ENCODE results near the gene HRG.

Gene HRG

GRCh38 chr3:186638259-186638658 lies 27.6 kb upstream of the HRG start:
- DNase-seq = no peak

- no peak for DNase-seq
These were observed 25.9 kb upstream of the HRG start, which contains the start of gene FETUB for GRCh38 chr3:186639778-186640472. Gene FETUB, plus strand, starts transcription at chr3:186640399. Its CDS starts 62 bp downstream, at chr3:186640461.

DNA sequence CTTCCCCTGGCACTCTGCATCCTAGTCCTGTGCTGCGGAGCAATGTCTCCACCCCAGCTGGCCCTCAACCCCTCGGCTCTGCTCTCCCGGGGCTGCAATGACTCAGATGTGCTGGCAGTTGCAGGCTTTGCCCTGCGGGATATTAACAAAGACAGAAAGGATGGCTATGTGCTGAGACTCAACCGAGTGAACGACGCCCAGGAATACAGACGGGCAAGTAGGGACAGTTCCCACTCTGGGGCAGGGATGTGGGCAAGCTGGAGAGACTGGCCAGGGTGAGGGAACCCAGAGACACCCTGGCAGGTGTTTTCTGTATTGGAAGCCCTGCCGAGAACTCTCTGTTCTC lies 25.4 kb upstream of the HRG start:
- no peak for DNase-seq

DNA sequence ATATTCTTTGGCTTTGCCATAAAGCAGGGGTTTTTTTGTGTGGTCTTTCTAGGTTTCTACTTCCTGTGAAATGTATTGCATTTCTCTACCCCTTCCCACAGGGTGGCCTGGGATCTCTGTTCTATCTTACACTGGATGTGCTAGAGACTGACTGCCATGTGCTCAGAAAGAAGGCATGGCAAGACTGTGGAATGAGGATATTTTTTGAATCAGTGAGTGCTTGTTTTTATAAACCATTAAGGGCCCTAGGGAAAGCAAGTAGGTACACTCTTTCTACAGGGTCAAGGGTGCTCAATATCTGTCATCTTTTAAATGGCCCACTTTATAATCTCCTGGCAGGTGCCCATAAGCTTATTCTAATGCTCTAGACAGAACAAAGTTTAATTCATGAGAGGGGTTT lies 24.9 kb upstream of the HRG start:
- DNase-seq = no peak

GRCh38 chr3:186642014-186642413 lies 23.8 kb upstream of the HRG start:
- no peak for DNase-seq

GRCh38 chr3:186643493-186643892 lies 22.3 kb upstream of the HRG start:
- DNase-seq = no peak

GRCh38 chr3:186644683-186645082 lies 21.1 kb upstream of the HRG start:
- DNase-seq = no peak

DNA sequence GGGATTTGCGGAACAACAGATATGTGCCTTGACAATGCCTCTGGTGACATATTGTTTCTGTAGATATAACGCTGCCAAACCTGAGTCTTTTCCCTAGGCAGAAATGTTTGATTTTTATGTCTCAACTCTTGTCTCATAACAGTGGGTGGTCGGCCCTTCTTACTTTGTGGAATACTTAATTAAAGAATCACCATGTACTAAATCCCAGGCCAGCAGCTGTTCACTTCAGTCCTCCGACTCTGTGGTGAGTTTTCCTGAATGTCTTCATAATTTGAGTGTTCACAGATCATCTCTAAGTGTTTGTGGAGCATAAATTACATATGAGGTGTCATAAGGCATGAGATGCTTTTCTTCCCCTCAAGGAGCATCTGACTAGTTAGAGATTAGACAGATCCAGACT lies 19.7 kb upstream of the HRG start:
- no peak for DNase-seq

DNA sequence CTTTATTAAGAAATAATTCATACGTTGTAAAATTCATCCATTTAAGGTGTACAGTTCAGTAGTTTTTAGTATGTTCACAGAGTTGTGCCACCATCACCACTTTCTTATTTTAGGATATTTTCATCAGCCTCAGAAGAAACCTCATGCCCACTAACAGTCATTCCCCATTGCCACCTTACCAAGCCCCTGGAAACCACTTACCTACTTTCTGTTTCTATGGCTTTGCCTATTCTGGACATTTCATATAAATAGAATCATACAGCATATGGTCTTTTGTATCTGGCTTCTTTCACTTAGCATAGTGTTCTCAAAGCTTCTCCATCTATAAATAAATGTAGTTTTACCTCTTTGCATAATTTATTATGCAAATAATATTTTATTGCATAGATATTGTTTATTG lies 19.0 kb upstream of the HRG start:
- no peak for DNase-seq

- DNase-seq = no peak
These were observed 17.0 kb upstream of the HRG start for GRCh38 chr3:186648851-186649250.

DNA sequence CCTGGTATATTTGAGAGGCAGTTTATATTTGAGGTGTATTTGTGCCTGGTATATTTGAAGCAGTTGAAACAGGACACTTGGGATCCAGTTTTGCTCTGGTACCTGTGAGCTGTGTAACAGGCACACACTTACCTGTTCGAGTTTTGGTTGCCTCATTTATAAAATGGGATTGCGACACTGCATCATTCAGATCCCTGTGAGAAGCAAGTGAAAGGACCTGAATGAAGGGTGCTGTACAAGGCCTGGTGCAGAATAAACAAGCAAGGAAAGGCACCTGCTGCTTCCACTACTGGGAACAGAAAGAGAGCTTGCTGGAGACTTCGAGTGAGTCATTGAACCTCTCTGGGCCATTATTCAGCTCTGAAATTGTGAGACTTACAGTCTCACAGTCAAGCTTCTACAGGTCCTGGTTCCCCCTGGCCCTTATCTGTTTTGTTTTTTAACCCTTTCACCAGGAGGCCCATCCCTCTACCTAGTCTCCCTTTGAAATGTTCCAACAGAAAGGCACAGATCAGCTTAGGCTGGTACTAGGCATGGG lies 14.1 kb upstream of the HRG start:
- DNase-seq = no peak

DNA sequence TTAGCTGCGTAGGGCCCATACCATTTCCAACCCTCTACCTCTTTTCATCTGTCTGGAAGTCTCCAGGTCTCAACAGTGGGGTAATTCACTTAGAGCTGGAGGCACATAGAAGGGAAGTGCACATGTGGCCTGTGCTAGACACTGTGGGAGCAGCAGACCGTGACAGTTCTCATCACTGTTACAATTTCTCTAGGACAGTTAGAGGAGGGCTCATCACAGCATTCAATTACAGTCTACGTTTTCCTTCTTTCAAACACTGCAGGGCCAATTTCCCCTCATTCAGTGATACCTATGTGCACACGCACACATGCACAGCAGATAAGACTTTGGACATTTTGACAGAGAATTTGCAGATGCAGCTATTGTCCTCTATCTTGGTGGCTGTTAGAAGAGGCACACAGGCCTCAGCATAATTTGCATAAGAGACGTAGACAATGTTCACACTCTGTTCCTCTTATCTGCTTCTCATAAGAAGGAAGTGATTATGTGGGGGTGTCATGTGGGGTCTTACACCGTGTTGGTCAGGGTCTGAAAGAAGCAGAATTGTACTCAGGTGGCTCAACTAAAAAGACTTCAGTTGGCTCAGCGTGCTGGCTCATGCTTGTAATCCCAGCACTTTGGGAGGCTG lies 12.6 kb upstream of the HRG start:
- no peak for DNase-seq

- no peak for DNase-seq
These were observed 11.8 kb upstream of the HRG start for GRCh38 chr3:186653984-186654383.

- DNase-seq = no peak
These were observed 2.3 kb upstream of the HRG start for GRCh38 chr3:186663361-186664118.

DNA sequence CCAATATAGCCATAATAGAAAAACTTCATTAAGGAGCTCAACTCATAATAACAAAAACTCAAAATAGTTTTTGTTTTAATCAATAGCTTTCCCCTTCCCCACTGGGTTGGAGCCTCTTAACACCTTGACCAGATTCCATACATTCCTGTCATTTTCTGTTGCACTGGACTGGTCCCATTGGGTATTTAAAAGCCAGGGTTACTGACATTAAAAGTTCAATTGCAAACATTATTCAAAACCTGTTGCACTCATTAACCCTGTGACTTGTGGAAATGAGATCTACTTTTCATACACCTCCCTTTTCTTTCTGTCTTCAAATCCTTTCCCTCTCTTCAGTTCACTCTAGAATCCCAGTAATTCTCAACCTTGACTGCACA lies 1.7 kb upstream of the HRG start:
- DNase-seq = no peak

GRCh38 chr3:186664506-186664905 lies 1.3 kb upstream of the HRG start:
- DNase-seq = no peak

DNA sequence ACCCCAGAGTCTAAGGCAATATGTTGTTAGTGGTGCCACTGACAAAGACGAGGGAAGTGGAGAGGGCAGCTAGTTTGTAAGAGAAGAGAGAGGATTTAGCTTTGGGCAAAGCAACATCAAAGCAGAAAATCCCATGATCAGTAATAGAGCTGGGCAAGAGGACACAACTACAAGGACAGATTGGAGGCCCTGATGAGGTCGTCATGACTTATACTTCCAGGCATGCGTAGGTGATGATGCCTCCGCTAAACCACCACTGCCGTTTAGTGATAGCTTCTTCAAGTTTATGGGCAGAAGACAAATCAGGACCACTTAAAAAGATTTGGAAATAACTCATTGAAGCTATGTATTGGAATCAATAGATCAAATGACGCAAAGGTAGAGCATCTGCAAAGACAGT lies 2.6 kb downstream of the HRG start:
- no peak for DNase-seq

DNA sequence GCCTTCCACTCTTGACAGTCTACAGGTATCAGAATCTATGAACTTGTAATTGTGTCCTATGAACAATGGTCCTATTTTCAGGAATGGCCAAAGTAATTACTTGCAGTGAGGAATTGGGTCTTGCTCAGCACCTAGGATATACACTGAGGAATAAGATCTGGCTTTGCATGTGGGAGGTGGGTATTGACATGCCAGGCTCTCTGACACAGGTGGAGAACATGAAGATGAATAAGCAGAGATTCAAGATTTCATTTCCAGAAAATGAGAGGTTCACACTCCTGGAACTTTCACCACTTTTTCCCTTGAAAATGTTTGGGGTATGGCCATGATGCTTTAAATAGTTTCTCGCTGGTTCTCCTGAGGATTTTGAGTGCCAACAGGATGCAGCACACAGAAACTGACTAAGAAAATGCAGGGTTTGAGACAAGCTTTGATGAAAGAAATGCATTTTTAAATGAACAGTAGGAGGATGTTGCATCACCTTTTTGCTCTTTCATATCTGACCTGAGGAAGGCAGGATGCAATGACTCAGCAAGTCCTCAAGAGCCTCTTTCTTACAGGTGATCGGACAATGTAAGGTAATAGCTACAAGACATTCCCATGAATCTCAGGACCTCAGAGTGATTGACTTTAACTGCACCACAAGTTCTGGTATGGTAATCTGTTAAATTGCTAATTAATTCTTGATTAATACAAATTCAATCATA lies 3.7 kb downstream of the HRG start:
- DNase-seq = no peak

DNA sequence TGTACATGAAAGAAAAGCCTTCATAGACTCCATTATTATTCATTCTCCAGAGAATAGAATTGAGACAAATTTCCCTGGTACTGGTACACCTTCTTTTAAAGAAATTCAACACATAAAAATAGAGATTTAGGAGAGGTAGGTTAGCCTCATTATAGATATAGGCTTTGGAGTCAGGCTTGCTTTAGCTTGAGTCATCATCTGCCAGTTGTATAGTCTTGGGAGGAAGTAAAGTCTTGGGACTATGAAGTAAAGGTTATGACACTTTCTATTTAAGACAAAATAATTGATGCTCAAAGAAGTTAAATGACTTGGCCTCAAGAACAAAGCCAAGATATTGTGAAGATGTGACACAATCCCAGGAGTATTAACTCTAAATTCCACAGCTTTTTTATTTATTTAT lies 4.3 kb downstream of the HRG start:
- no peak for DNase-seq

- DNase-seq = no peak
These were observed 5.2 kb downstream of the HRG start for GRCh38 chr3:186671051-186671450.

- no peak for DNase-seq
These were observed 12.8 kb downstream of the HRG start for GRCh38 chr3:186678604-186679003.

DNA sequence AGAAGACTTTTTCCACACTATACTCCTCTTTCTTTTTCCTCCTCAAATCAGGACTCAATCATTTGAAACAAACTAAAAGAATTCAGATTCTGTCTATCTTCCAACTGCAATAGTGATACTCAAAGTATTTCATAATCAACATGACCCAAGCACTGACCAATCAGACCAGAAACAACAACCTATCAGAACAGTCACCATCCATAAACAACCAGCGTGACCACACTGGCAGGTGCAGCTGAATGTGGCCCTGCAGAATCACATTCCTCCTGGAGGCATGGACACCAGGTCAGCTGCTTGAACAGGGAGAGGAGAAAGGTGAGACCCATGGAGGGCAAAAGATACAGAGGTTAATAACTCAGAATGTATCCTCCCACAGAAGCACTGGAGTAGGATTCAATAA lies 13.3 kb downstream of the HRG start:
- DNase-seq = no peak

GRCh38 chr3:186680869-186681268 lies 15.1 kb downstream of the HRG start:
- DNase-seq = no peak
